NOMO-1 treated with dmso at 0.1 percent for 144 hours (cell line): Measurements from ENCODE around the gene S100A11.

Experiments used
- DNase-seq: peaks from one replicate; lab custom pipeline; 2025; ENCODE audit not compliant: unreplicated experiment; lab: John Stamatoyannopoulos, UW

The S100A11 gene

DNA sequence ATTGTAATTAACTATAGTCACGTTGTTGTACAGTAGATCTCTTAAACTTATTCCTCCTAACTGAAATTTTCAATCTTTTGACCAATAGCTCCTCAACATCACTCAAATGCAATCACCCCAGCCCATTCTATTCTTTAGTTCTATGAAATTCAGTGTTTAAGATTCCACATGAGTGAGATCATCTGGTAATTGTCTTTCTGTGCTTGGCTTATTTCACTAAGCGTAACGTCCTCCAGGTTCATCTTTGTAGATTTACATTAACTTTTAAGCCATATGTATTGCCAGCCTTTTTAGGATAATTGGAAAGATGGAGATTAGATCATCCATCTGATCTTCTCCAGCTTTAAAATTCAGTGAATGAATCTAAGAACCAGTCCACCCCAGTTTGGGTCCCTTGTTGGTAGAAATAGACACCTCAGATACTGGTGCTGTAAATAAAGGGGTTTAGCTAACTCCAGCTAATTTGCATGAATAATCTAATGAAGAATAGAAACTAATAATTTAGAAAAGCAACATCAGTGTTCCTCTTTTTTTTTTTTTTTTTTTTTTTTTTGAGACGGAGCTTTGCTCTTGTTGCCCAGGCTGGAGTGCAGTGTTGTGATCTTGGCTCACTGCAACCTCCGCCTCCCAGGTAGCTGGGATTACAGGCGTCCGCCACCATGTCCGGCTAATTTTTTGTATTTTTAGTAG lies 50.2 kb downstream of the S100A11 start:
- DNase-seq = no peak

DNA sequence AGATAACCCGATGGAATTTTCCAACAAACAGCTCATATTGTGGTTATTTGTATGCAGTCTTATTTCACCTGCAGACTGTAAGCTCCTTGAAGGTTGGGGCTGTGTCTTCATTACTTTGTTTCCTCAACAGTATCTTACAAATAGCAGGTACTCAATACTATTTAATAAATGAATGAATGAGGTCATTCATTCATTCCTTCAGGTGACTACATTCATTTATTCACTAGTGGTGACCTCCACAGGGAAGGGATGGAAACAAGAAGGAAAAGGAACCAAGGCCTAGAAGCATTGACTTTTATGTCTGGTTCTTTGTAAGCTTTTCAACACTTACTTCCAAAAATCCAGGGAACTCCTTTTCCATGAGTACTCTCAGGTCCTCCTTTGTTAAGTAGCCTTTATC lies 51.0 kb downstream of the S100A11 start:
- DNase-seq = no peak

DNA sequence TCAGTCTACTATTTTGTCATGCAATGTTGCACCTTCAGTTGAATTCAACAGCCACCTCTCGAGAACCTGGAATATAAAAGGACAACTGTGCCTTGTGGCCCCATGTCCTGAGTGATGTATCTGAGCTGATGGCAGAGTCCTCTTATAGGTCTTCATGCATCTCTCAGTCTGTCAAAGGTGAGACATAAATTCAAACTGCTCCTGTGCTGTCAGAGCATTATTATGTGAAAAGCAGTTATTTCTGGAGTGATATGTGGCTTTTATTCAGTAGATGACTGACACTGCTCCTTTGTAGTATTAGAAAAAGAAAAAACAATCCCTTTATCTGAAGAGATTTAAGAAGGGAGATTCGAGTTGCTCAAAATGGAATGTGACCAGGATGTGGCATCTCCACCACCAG lies 51.5 kb downstream of the S100A11 start:
- no peak for DNase-seq

DNA sequence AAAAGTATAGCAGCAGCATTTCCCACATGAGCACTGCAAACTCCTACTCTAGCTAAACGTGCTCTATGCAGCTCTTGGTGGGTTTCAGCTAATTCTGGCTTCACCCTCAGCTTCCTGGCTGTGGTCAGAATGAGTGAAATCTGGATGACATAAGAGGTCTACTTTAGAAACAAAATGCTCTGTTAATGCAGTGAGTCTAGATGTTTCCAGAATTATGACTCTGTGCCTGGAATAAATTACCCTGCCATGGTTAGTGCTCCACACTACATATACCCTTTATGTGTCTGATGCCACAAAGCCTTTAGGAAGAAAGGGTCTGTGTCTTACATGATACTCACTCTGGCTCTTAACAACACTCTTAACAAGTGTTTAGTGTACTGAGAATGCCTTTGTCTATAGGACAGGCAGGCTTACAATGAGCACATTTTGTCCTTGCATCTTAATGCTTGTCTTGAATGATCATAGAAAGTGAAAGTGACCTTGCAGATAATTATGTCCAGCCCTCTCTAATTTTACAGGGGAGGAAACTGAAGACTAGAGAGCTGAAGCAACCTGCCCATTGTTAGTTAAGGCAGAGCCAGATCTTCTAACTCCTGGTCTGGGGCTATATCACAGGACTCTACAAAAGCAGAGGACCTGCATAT lies 52.4 kb downstream of the S100A11 start:
- DNase-seq = peak; percentile 29
